Upper lobe of left lung (tissue), 6 donors: ENCODE results near the gene NFIB. TPM values are rescaled to one million over a fixed set of nuclear protein-coding genes. Genes with fewer than 3 reads are reported as not detected.
A peak's percentile ranks its signal among the peaks of the same experiment; 100 is the strongest.

Experiments used
- ATAC-seq, 2 donors: fragments of 200-7000 bp; cut with Tn5 transposase; one replicate each; pipeline ENCODE4 v1.9.1; 2022; ENCODE audit warnings: mild to moderate bottlenecking in 2 of 2, moderate library complexity in 2 of 2; ENCODE audit not compliant: low FRiP score in 2 of 2
- DNase-seq, 2 donors: peaks; one replicate each; pipeline ENCODE4 v3.0.0-alpha.2; 2019 to 2020
- H3K27ac ChIP-seq, 4 donors: fragments of 200-600 bp; sonication (generic); one replicate each; pipeline ENCODE4 v1.5.1; 2016 to 2019
- H3K27me3 ChIP-seq, 4 donors: fragments of 200-600 bp; sonication (generic); one replicate each; pipeline ENCODE4 v1.5.1; 2017 to 2019
- H3K36me3 ChIP-seq, 4 donors: fragments of 200-600 bp; sonication (generic); one replicate each; pipeline ENCODE4 v1.5.1; 2016 to 2019
- H3K4me1 ChIP-seq, 4 donors: fragments of 200-600 bp; sonication (generic); one replicate each; pipeline ENCODE4 v1.5.1; 2018 to 2019
- H3K4me3 ChIP-seq, 4 donors: fragments of 200-600 bp; sonication (generic); one replicate each; pipeline ENCODE4 v1.5.1; 2017 to 2019; ENCODE audit warnings: mild to moderate bottlenecking in 2 of 4, moderate library complexity in 1 of 4
- H3K9me3 ChIP-seq, 4 donors: fragments of 200-600 bp; sonication (generic); one replicate each; pipeline ENCODE4 v1.5.1; 2018 to 2019
- EP300 ChIP-seq, 4 donors: sonication (generic); formaldehyde crosslinking; IDR thresholded peaks; one replicate each; pipeline ENCODE4 v1.5.1; 2017; ENCODE audit warnings: antibody characterized with exemption in 4 of 4, control low read depth in 2 of 4
- POLR2A ChIP-seq, 4 donors: fragments of 450-650 bp; IDR thresholded peaks; one replicate each; pipeline ENCODE4 v1.5.1; 2016 to 2017; ENCODE audit warnings: antibody characterized with exemption in 4 of 4, mild to moderate bottlenecking in 2 of 4
- POLR2AphosphoS5 ChIP-seq, 2 donors: sonication (generic); formaldehyde crosslinking; IDR thresholded peaks; one replicate each; pipeline ENCODE4 v1.5.1; 2017; ENCODE audit warnings: antibody characterized with exemption in 2 of 2
- WGBS, 2 donors: methylation state at CpG; one replicate each; pipeline ENCODE4 v1.1.5; 2017 to 2018; 5-methylcytosine and 5-hydroxymethylcytosine counted together
- total RNA-seq, 6 donors: library from RNA; depleted of rRNA in 4 of 6; stranded (reverse); fragments of >200 nt in 4 of 6; gene quantifications; one replicate each; pipeline versions ENCODE4 v1.1.0 to v1.2.1, GENCODE V29; 2016 to 2021
- TF ChIP-seq, protein P1 (sequence below), 6 experiments: fragments of 450-650 bp in 4 of 6; fragments of 200-600 bp in 2 of 6; sonication (generic) in 2 of 6; IDR thresholded peaks; one replicate each; pipeline ENCODE4 v1.5.1; 2016 to 2019; ENCODE audit warnings: antibody characterized with exemption in 6 of 6
- donor health status: DM: no; HTN: no; CAD: no; lungs with moderate emphysema.
- donor health status: DM: no; HTN: yes; CAD: no; lungs with severe emphysema.

Gene NFIB
- total RNA-seq, 6 donors from 2014 or later = 33.9 to 109 (median 67.5) TPM

DNA sequence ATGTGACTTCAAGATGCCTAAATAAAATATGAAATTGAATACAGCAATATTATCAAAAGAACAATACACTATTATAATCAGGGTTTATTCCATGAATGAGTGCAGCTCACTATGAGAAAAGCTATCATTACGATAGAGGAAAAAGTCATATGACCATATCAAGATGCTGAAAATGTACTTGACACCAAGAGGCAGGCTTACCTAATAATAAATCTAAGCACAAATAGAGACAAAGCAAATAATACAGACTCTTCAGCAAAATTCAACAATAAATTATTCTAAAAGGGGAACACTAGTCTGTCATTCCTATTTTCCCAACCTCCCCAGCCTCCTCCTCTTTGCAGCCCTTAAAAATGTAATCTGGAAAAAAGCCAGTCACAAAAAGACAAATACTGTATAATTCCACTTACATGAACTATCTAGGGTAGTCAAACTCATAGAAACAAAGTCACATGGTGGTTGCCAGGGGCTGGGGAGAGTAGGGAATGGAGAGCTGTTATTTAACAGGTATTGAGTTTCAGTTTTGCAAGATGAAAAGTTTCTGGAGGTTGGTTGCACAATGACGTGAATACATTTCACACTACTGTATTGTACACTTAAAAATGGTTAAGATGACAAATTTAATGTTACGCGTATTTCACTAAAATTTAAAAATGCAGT lies 148.4 kb downstream of the NFIB start:
- Histone ChIP-seq H3K36me3 (no peaks in the 10 kb centered on the region), H3K4me3 (no peak overlapping the region), H3K27ac (peak overlapping the region in 2 of 4 donors; percentile 3 to 25), H3K9me3 (no peaks in the 10 kb centered on the region), H3K4me1 (peaks cover 0 to 4% (median 3%) of the 10 kb centered on the region in 4 donors), H3K27me3 (no peaks in the 10 kb centered on the region)
- TF ChIP-seq EP300 (IDR thresholded peaks at IDR 0.05) (peak in 1 of 4 donors; percentile 49), POLR2A (IDR thresholded peaks at IDR 0.05) (no peak), POLR2AphosphoS5 (IDR thresholded peaks at IDR 0.05) (no peak)
- TF ChIP-seq, protein P1, sequence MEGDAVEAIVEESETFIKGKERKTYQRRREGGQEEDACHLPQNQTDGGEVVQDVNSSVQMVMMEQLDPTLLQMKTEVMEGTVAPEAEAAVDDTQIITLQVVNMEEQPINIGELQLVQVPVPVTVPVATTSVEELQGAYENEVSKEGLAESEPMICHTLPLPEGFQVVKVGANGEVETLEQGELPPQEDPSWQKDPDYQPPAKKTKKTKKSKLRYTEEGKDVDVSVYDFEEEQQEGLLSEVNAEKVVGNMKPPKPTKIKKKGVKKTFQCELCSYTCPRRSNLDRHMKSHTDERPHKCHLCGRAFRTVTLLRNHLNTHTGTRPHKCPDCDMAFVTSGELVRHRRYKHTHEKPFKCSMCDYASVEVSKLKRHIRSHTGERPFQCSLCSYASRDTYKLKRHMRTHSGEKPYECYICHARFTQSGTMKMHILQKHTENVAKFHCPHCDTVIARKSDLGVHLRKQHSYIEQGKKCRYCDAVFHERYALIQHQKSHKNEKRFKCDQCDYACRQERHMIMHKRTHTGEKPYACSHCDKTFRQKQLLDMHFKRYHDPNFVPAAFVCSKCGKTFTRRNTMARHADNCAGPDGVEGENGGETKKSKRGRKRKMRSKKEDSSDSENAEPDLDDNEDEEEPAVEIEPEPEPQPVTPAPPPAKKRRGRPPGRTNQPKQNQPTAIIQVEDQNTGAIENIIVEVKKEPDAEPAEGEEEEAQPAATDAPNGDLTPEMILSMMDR (IDR thresholded peaks at IDR 0.05) = no peak
- ATAC-seq = peak in 1 of 2 donors; percentile 68
- WGBS, 2 donors = 61 to 68% methylated on average over 4 of the region's 4 CpGs
- DNase-seq = peak in 1 of 2 donors; percentile 56

DNA sequence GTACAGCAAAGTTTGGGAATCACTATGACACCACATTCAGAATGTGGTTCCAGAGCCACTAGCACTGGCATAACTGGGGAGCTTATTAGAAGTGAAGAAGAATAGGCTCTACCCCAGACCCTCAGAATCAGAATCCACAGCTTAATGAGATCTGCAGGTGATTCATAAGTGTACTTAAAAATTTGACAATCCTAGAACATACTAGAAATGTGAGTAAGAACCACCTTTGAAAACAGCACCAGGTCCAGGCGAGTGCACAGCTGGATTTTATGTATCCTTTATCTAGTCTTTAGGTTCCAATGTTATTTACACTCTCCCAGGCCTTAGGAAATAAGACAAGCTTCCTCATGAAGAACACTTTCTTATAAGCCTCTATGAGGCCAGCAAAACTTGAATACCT lies 149.0 kb downstream of the NFIB start:
- TF ChIP-seq, protein P1 (IDR thresholded peaks at IDR 0.05) = no peak
- no peak for TF ChIP-seq POLR2AphosphoS5 (IDR thresholded peaks at IDR 0.05)
- no peak for TF ChIP-seq EP300 (IDR thresholded peaks at IDR 0.05)
- no peak for TF ChIP-seq POLR2A (IDR thresholded peaks at IDR 0.05)
- DNase-seq (no peak), ATAC-seq (no peak)
- Histone ChIP-seq H3K27me3 (no peaks in the 10 kb centered on the region), H3K4me1 (peaks cover 2 to 4% (median 3%) of the 10 kb centered on the region in 4 donors), H3K27ac (peak overlapping the region in 1 of 4 donors; percentile 3), H3K36me3 (no peaks in the 10 kb centered on the region), H3K9me3 (no peaks in the 10 kb centered on the region), H3K4me3 (no peak overlapping the region)
- WGBS, 2 donors = 86 to 95% methylated on average over 1 of the region's 1 CpG

DNA sequence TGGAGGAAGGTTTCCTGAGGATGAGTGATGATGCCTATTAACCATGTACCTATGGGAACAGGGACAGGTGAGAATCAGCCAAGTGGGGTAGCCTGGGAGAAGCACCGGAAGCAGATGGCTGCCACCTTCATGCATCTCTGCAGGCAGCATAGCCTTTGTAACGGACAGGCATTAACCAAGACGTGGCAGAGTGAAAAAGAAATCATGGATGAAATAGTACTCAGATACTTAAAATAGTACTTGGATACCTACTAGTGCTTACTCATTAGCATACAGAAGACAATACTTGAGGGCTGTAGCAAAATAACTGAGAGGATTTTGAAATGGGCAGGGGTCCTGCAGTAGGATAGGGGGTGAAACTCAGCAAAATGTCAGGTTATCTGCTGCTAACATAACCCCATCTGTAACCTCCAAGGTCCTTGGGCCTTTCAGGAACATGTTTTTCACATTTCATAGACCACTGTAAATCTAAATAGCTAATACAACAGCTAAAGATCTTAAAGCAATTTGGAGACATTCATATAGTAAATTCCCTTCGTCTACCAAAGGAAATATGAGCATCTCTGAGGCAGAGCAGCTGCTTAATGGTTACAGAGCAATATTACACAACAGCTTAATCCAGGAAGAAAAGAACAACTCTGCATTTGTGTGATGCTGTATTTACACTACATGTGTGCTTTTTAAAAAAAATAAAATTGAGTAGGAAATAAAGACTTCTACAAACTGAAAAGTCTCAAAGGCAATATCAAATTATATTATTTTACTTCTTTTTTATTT lies 154.3 kb downstream of the NFIB start:
- H3K36me3 ChIP-seq = no peaks in the 10 kb centered on the region
- DNase-seq = no peak
- TF ChIP-seq POLR2AphosphoS5 (IDR thresholded peaks at IDR 0.05) = no peak
- TF ChIP-seq EP300 (IDR thresholded peaks at IDR 0.05) = no peak
- TF ChIP-seq POLR2A (IDR thresholded peaks at IDR 0.05) = no peak
- TF ChIP-seq, protein P1 (IDR thresholded peaks at IDR 0.05) = no peak
- H3K27me3 ChIP-seq = no peaks in the 10 kb centered on the region
- ATAC-seq = peak in 1 of 2 donors; percentile 36
- peaks cover 6 to 8% (median 7%) of the 10 kb centered on the region in 4 donors for H3K4me1 ChIP-seq
- no peaks in the 10 kb centered on the region for H3K9me3 ChIP-seq
- H3K27ac ChIP-seq = no peak overlapping the region
- no peak overlapping the region for H3K4me3 ChIP-seq
- WGBS, 2 donors = 74 to 84% methylated on average over 4 of the region's 4 CpGs

DNA sequence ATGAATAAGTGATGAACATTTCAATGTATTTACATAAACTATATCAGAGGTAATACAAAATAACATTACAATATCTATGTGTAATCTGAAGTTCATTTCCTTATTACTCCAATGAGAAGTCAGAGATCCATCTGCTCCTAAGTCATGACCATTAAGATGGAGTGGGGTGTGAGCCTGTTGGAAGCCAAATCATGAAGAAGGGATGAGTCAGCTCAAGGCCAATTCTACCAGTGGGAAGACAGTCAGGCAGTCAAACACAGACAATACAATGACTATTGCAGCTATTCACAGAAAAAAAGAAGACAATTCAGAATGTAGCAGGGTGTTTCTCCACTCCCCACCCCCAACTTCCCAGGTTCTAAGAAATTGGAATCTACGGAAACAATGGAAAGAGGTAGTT lies 155.0 kb downstream of the NFIB start:
- peak in 1 of 2 donors; percentile 79 for ATAC-seq
- Histone ChIP-seq H3K27me3 (no peaks in the 10 kb centered on the region), H3K4me1 (peaks cover 4 to 8% (median 7%) of the 10 kb centered on the region in 4 donors), H3K9me3 (no peaks in the 10 kb centered on the region), H3K36me3 (no peaks in the 10 kb centered on the region), H3K4me3 (no peak overlapping the region), H3K27ac (no peak overlapping the region)
- DNase-seq = no peak
- TF ChIP-seq EP300 (IDR thresholded peaks at IDR 0.05) (no peak), POLR2AphosphoS5 (IDR thresholded peaks at IDR 0.05) (no peak), POLR2A (IDR thresholded peaks at IDR 0.05) (no peak)
- WGBS, 2 donors = 95 to 96% methylated on average over 1 of the region's 1 CpG

DNA sequence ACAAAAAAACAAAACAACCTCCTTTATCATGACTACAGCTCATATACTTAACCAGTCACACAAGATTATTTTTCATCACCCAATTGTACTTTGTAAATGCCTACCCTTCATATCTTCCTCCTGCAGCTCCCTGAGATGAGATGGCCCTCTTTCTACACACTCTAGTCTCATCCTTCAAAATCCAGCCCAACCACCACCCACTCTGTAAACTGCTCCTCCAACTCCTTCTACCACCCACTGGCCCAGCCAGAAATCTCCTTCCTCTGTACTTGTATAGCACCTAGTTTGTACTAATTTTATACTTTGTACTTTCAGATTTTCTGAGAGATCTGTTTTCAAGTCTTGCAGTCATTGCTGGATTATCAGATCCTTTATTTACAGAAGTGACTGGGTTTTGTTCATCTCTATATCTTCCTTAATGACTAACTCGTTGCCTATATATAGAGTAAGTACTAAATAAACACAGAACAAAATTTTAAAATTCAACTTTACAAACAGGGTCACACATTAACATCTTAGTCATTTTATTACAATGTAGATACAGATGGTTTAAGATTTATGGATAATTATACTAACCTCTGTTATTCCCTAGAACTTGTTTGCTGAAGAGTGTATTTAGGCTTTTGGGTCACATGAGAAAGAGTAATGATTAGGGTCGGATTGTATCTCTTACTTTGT lies 155.7 kb downstream of the NFIB start:
- no peak overlapping the region for H3K27ac ChIP-seq
- H3K9me3 ChIP-seq = no peaks in the 10 kb centered on the region
- H3K36me3 ChIP-seq = no peaks in the 10 kb centered on the region
- TF ChIP-seq, protein P1 (IDR thresholded peaks at IDR 0.05) = no peak
- TF ChIP-seq POLR2A (IDR thresholded peaks at IDR 0.05) = no peak
- TF ChIP-seq POLR2AphosphoS5 (IDR thresholded peaks at IDR 0.05) = no peak
- TF ChIP-seq EP300 (IDR thresholded peaks at IDR 0.05) = no peak
- H3K27me3 ChIP-seq = no peaks in the 10 kb centered on the region
- no peak overlapping the region for H3K4me3 ChIP-seq
- DNase-seq (no peak), ATAC-seq (no peak)
- WGBS, 2 donors = 82 to 85% methylated on average over 2 of the region's 2 CpGs
- peaks cover 5 to 8% (median 8%) of the 10 kb centered on the region in 4 donors for H3K4me1 ChIP-seq
